HG03521 (cell line): ENCODE measurements around the gene FLRT2.

ENCODE experiments used
- ATAC-seq: cut with Tn5 transposase; IDR thresholded peaks from one replicate; pipeline ENCODE4 v1.9.1; 2021; ENCODE audit warnings: mild to moderate bottlenecking, moderate library complexity; ENCODE audit not compliant: unreplicated experiment

The FLRT2 gene

GRCh38 chr14:85556267-85556666 is 26.3 kb downstream of the FLRT2 start:
- no peak for ATAC-seq

GRCh38 chr14:85558505-85558904 is 28.6 kb downstream of the FLRT2 start:
- no peak for ATAC-seq

GRCh38 chr14:85562630-85563029 is 32.7 kb downstream of the FLRT2 start:
- no peak for ATAC-seq

GRCh38 chr14:85564841-85565527 is 35.0 kb downstream of the FLRT2 start:
- no peak for ATAC-seq

GRCh38 chr14:85565862-85566296 is 35.9 kb downstream of the FLRT2 start:
- ATAC-seq: no peak

GRCh38 chr14:85566603-85567002 is 36.7 kb downstream of the FLRT2 start:
- ATAC-seq: no peak

GRCh38 chr14:85572011-85572410 is 42.1 kb downstream of the FLRT2 start:
- ATAC-seq: no peak

GRCh38 chr14:85572845-85573244 is 42.9 kb downstream of the FLRT2 start:
- ATAC-seq: no peak

GRCh38 chr14:85573406-85573805 is 43.5 kb downstream of the FLRT2 start:
- ATAC-seq: no peak

- no peak for ATAC-seq
Measured at GRCh38 chr14:85574853-85575616, 45.1 kb downstream of the FLRT2 start.

- ATAC-seq: no peak
Measured at GRCh38 chr14:85575617-85575898, 45.6 kb downstream of the FLRT2 start.

GRCh38 chr14:85576218-85576617 is 46.3 kb downstream of the FLRT2 start:
- ATAC-seq: no peak

GRCh38 chr14:85576848-85577542 is 47.1 kb downstream of the FLRT2 start:
- no peak for ATAC-seq

- ATAC-seq: no peak
Measured at GRCh38 chr14:85577543-85578114, 47.7 kb downstream of the FLRT2 start.

GRCh38 chr14:85578357-85578756 is 48.4 kb downstream of the FLRT2 start:
- no peak for ATAC-seq

GRCh38 chr14:85578930-85579329 is 49.0 kb downstream of the FLRT2 start:
- no peak for ATAC-seq

GRCh38 chr14:85579942-85580341 is 50.0 kb downstream of the FLRT2 start:
- ATAC-seq: no peak

- ATAC-seq: no peak
Measured at GRCh38 chr14:85580536-85581140, 50.7 kb downstream of the FLRT2 start.

- no peak for ATAC-seq
Measured at GRCh38 chr14:85581691-85582090, 51.7 kb downstream of the FLRT2 start.

- no peak for ATAC-seq
Measured at GRCh38 chr14:85583380-85583779, 53.4 kb downstream of the FLRT2 start.

- ATAC-seq: no peak
Measured at GRCh38 chr14:85584481-85584880, 54.5 kb downstream of the FLRT2 start.
